Liver (tissue), 9 donors: ENCODE data around the gene ABHD12. TPM values are rescaled to one million over a fixed set of nuclear protein-coding genes. Genes with fewer than 3 reads are reported as not detected.

Experiments
- DNase-seq: peaks from one replicate; pipeline ENCODE4 v3.0.0-alpha.2; 2017; ENCODE audit warnings: low spot score
- H3K27ac ChIP-seq, 2 donors: one replicate each; pipeline ENCODE4 v1.7.0; 2013; ENCODE audit warnings: inconsistent platforms in 2 of 2, low read length in 2 of 2, control low read depth in 1 of 2, low read depth in 1 of 2, mild to moderate bottlenecking in 1 of 2
- H3K27me3 ChIP-seq, 4 donors: one replicate each; pipeline versions ENCODE4 v1.6.1 to v1.7.0; 2013; ENCODE audit warnings: low read length in 3 of 4, inconsistent platforms in 1 of 4, mild to moderate bottlenecking in 1 of 4, moderate library complexity in 1 of 4; ENCODE audit not compliant: control insufficient read depth in 4 of 4, insufficient read depth in 4 of 4
- H3K36me3 ChIP-seq, 4 donors: one replicate each; pipeline versions ENCODE4 v1.6.1 to v1.7.0; 2013; ENCODE audit warnings: low read length in 3 of 4, mild to moderate bottlenecking in 3 of 4, low read depth in 1 of 4, moderate library complexity in 1 of 4; ENCODE audit not compliant: control insufficient read depth in 4 of 4, insufficient read depth in 3 of 4
- H3K4me1 ChIP-seq, 4 donors: one replicate each; pipeline versions ENCODE4 v1.6.1 to v1.7.0; 2013; ENCODE audit warnings: low read length in 3 of 4, mild to moderate bottlenecking in 3 of 4, moderate library complexity in 1 of 4; ENCODE audit not compliant: control insufficient read depth in 4 of 4, insufficient read depth in 4 of 4
- H3K4me3 ChIP-seq, 3 donors: one replicate each; pipeline versions ENCODE4 v1.6.1 to v1.7.0; 2013; ENCODE audit warnings: low read length in 3 of 3, control low read depth in 1 of 3, low read depth in 1 of 3, mild to moderate bottlenecking in 1 of 3
- H3K9ac ChIP-seq, 2 donors: one replicate each; pipeline ENCODE4 v1.7.0; 2013; ENCODE audit warnings: low read length in 2 of 2, mild to moderate bottlenecking in 2 of 2, moderate library complexity in 2 of 2, control low read depth in 1 of 2, low read depth in 1 of 2
- H3K9me3 ChIP-seq, 4 donors: one replicate each; pipeline versions ENCODE4 v1.6.1 to v1.7.0; 2013; ENCODE audit warnings: low read length in 3 of 4; ENCODE audit not compliant: control insufficient read depth in 4 of 4
- EGR1 ChIP-seq, 2 donors: IDR thresholded peaks; 2 replicates each; pipeline ENCODE4 v1.6.1; 2016 to 2018; ENCODE audit warnings: antibody characterized with exemption in 2 of 2, low read depth in 2 of 2
- FOXA2 ChIP-seq: IDR thresholded peaks from 2 replicates; pipeline ENCODE4 v1.6.1; 2016; ENCODE audit warnings: antibody characterized with exemption
- GABPA ChIP-seq, 2 donors: IDR thresholded peaks in 1 of 2; conservative IDR thresholded peaks in 1 of 2; 2 replicates each; pipeline ENCODE4 v1.6.1; 2016; ENCODE audit warnings: antibody characterized with exemption in 2 of 2, mild to moderate bottlenecking in 1 of 2, moderate library complexity in 1 of 2
- HNF4A ChIP-seq, 2 donors: conservative IDR thresholded peaks; 2 replicates each; pipeline ENCODE4 v1.6.1; 2016; ENCODE audit warnings: antibody characterized with exemption in 2 of 2, mild to moderate bottlenecking in 2 of 2
- JUND ChIP-seq, 2 donors: IDR thresholded peaks; 2 replicates each; pipeline ENCODE4 v1.6.1; 2016; ENCODE audit warnings: antibody characterized with exemption in 2 of 2
- NR2F2 ChIP-seq: IDR thresholded peaks from 2 replicates; pipeline ENCODE4 v1.6.1; 2016; ENCODE audit warnings: antibody characterized with exemption
- REST ChIP-seq: IDR thresholded peaks from 2 replicates; pipeline ENCODE4 v1.6.1; 2016; ENCODE audit warnings: antibody characterized with exemption, mild to moderate bottlenecking
- RXRA ChIP-seq, 2 donors: IDR thresholded peaks; 2 replicates each; pipeline ENCODE4 v1.6.1; 2017 to 2018; ENCODE audit warnings: antibody characterized with exemption in 2 of 2, mild to moderate bottlenecking in 1 of 2
- TAF1 ChIP-seq: conservative IDR thresholded peaks from 2 replicates; pipeline ENCODE4 v1.6.1; 2016; ENCODE audit warnings: antibody characterized with exemption, mild to moderate bottlenecking
- YY1 ChIP-seq: IDR thresholded peaks from 2 replicates; pipeline ENCODE4 v1.6.1; 2016; ENCODE audit warnings: antibody characterized with exemption, mild to moderate bottlenecking
- ZBTB33 ChIP-seq: IDR thresholded peaks from 2 replicates; pipeline ENCODE4 v1.6.1; 2016; ENCODE audit warnings: antibody characterized with exemption
- WGBS: extraction: QIAGEN DNeasy Blood & Tissue Kit; methylation state at CpG from one replicate; pipeline ENCODE4 v1.1.7; 2013; 5-methylcytosine and 5-hydroxymethylcytosine counted together
- polyA plus RNA-seq, 2 donors: library from polyadenylated mRNA; stranded (reverse) in 1 of 2; unstranded in 1 of 2; fragments of 200-250 nt in 1 of 2; fragments of >200 nt in 1 of 2; fragmentation: Nextera tagmentation in 1 of 2; extraction: Ambion mirVana in 1 of 2; gene quantifications; one replicate each; pipeline versions ENCODE4 v1.2.1 to v1.2.3, GENCODE V29; 2013 to 2015
- total RNA-seq, 2 donors: library from RNA; depleted of rRNA; stranded (reverse); fragments of >200 nt; gene quantifications; one replicate each; pipeline ENCODE4 v1.2.3, GENCODE V29; 2014
- TF ChIP-seq, protein P1 (sequence below): IDR thresholded peaks from 2 replicates; pipeline ENCODE4 v1.6.1; 2016; ENCODE audit warnings: antibody characterized with exemption
- TF ChIP-seq, protein P2 (sequence below): IDR thresholded peaks from 2 replicates; pipeline ENCODE4 v1.6.1; 2016; ENCODE audit warnings: antibody characterized with exemption
- donor health status: healthy.
- donor health status: healthy.
- donor health status: healthy.
- donor health status: healthy.
- donor health status: healthy.

Gene ABHD12
- total and polyA plus RNA-seq, 4 donors = 11.1 to 15.4 (median 12.9) TPM

DNA sequence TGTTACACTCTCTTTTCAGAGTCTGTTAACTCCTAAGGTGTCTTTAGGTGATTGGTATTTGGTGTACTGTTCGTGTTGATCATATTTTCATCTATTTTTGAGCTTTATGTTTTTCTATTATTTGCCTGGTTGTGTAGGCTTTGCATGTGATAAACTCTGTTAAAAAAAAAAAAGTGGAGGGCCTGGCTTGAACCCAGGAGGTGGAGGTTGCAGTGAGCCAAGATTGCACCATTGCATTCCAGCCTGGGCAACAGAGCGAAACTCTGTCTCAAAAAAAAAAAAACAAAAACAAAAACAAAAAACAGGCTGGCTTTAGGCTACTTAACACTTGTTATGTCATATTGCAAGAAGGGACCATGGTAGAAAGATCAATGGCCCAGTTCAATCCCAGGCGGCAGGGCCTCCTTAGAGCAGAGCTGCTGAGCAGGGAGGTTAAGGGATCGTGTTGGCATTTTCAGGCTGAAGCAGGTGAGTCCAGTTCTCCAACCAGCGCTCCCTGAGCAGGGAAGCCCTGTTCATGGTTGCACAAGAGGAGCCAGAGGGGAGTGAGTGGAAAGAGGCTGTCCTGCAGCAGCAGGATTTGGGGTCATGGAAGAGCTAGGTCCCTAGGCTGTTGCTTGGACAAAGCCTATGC is 134.3 kb downstream of the ABHD12 start:
- Histone ChIP-seq H3K4me3 (no peak overlapping the region), H3K4me1 (peaks cover 2 to 17% (median 4%) of the 10 kb centered on the region in 4 donors), H3K27ac (peak overlapping the region; percentile 35 to 36), H3K9me3 (no peaks in the 10 kb centered on the region), H3K36me3 (peaks cover 0 to 5% (median 0%) of the 10 kb centered on the region in 4 donors), H3K27me3 (no peaks in the 10 kb centered on the region), H3K9ac (no peak overlapping the region)
- DNase-seq = no peak
- TF ChIP-seq YY1 = peak; percentile 23
- TF ChIP-seq RXRA (IDR thresholded peaks at IDR 0.05) = peak in 1 of 2 donors; percentile 47
- TF ChIP-seq HNF4A (conservative IDR thresholded peaks at IDR 0.05) = peak in 1 of 2 donors; percentile 20
- TF ChIP-seq EGR1 (IDR thresholded peaks at IDR 0.05; ENCODE audit: low read depth in 2 of 2) = no peak
- 52% methylated on average over 5 of the region's 5 CpGs for WGBS

GRCh38 chr20:25254986-25255680 is 135.5 kb downstream of the ABHD12 start:
- H3K4me3 ChIP-seq = no peak overlapping the region
- 87% methylated on average over 12 of the region's 12 CpGs for WGBS
- DNase-seq = no peak
- H3K9me3 ChIP-seq = no peaks in the 10 kb centered on the region
- H3K27me3 ChIP-seq = no peaks in the 10 kb centered on the region
- H3K4me1 ChIP-seq = peaks cover 2 to 17% (median 4%) of the 10 kb centered on the region in 4 donors
- TF ChIP-seq GABPA (IDR thresholded peaks at IDR 0.05 in 1 of 2, conservative IDR thresholded peaks at IDR 0.05 in 1 of 2) (no peak), JUND (IDR thresholded peaks at IDR 0.05) (peak in 1 of 2 donors; percentile 56)
- no peak overlapping the region for H3K9ac ChIP-seq
- no peak overlapping the region for H3K27ac ChIP-seq
- no peaks in the 10 kb centered on the region for H3K36me3 ChIP-seq

GRCh38 chr20:25254571-25254970 is 136.1 kb downstream of the ABHD12 start:
- peaks cover 2 to 17% (median 4%) of the 10 kb centered on the region in 4 donors for H3K4me1 ChIP-seq
- H3K4me3 ChIP-seq = no peak overlapping the region
- TF ChIP-seq TAF1 = no peak
- TF ChIP-seq NR2F2 = no peak
- TF ChIP-seq EGR1 (IDR thresholded peaks at IDR 0.05; ENCODE audit: low read depth in 2 of 2) = no peak
- TF ChIP-seq REST = no peak
- TF ChIP-seq FOXA2 = no peak
- TF ChIP-seq ZBTB33 = no peak
- no peak for TF ChIP-seq RXRA (IDR thresholded peaks at IDR 0.05)
- TF ChIP-seq, protein P1, sequence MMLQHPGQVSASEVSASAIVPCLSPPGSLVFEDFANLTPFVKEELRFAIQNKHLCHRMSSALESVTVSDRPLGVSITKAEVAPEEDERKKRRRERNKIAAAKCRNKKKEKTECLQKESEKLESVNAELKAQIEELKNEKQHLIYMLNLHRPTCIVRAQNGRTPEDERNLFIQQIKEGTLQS = no peak
- TF ChIP-seq, protein P2, sequence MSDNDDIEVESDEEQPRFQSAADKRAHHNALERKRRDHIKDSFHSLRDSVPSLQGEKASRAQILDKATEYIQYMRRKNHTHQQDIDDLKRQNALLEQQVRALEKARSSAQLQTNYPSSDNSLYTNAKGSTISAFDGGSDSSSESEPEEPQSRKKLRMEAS = no peak
- no peak for TF ChIP-seq YY1
- H3K27me3 ChIP-seq = no peaks in the 10 kb centered on the region
- H3K27ac ChIP-seq = no peak overlapping the region
- no peak overlapping the region for H3K9ac ChIP-seq
- 83% methylated on average over 5 of the region's 5 CpGs for WGBS
- DNase-seq = no peak
- H3K36me3 ChIP-seq = no peaks in the 10 kb centered on the region
- H3K9me3 ChIP-seq = no peaks in the 10 kb centered on the region
